Measurements from ENCODE around the gene IRAK3.
"Not testable (repeated sequence)": the region's sequence is repeated elsewhere in the genome, so short reads cannot be mapped to it uniquely, and the experiment has no call there.

The IRAK3 gene

GRCh38 chr12:66262737-66263136, 73.7 kb downstream of the IRAK3 start:
- no peak for DNase-seq (ENCODE audit: low spot score)

GRCh38 chr12:66268562-66268961, 79.5 kb downstream of the IRAK3 start:
- DNase-seq (ENCODE audit: low spot score) = no peak

GRCh38 chr12:66269142-66269541, 80.1 kb downstream of the IRAK3 start:
- DNase-seq (ENCODE audit: low spot score) = no peak

GRCh38 chr12:66269757-66270383, 80.9 kb downstream of the IRAK3 start:
- peak; percentile 64 for DNase-seq (ENCODE audit: low spot score)

- no peak for DNase-seq (ENCODE audit: low spot score)
Measured at GRCh38 chr12:66270613-66271012, 81.6 kb downstream of the IRAK3 start.

- DNase-seq (ENCODE audit: low spot score) = no peak
Measured at GRCh38 chr12:66272650-66273049, 83.6 kb downstream of the IRAK3 start.

GRCh38 chr12:66273147-66273546, 84.1 kb downstream of the IRAK3 start:
- DNase-seq (ENCODE audit: low spot score) = no peak

- DNase-seq (ENCODE audit: low spot score) = no peak
Measured at GRCh38 chr12:66275040-66275439, 86.0 kb downstream of the IRAK3 start.

- no peak for DNase-seq (ENCODE audit: low spot score)
Measured at GRCh38 chr12:66279123-66279712, 90.2 kb downstream of the IRAK3 start.

GRCh38 chr12:66280561-66280960, 91.5 kb downstream of the IRAK3 start:
- DNase-seq (ENCODE audit: low spot score) = no peak

GRCh38 chr12:66282244-66282643, 93.2 kb downstream of the IRAK3 start:
- DNase-seq (ENCODE audit: low spot score) = no peak

- DNase-seq (ENCODE audit: low spot score) = no peak
Measured at GRCh38 chr12:66287275-66287674, 98.3 kb downstream of the IRAK3 start.

GRCh38 chr12:66288121-66288520, 99.1 kb downstream of the IRAK3 start:
- DNase-seq (ENCODE audit: low spot score) = no peak

- no peak for DNase-seq (ENCODE audit: low spot score)
Measured at GRCh38 chr12:66289485-66289884, 100.5 kb downstream of the IRAK3 start.

- no peak for DNase-seq (ENCODE audit: low spot score)
Measured at GRCh38 chr12:66290716-66291200, 101.7 kb downstream of the IRAK3 start.

- DNase-seq (ENCODE audit: low spot score) = peak; percentile 47
Measured at GRCh38 chr12:66296176-66296683, 107.2 kb downstream of the IRAK3 start.

GRCh38 chr12:66297080-66297479, 108.1 kb downstream of the IRAK3 start:
- no peak for DNase-seq (ENCODE audit: low spot score)

GRCh38 chr12:66297923-66298322, 108.9 kb downstream of the IRAK3 start:
- DNase-seq (ENCODE audit: low spot score) = no peak

GRCh38 chr12:66301944-66302826, 113.2 kb downstream of the IRAK3 start, which contains the start of gene HELB:
Gene HELB, plus strand, starts transcription at chr12:66302493. Its CDS starts 111 bp downstream, at chr12:66302604.
- peak; percentile 99 for DNase-seq (ENCODE audit: low spot score)

GRCh38 chr12:66302827-66303169, 113.8 kb downstream of the IRAK3 start:
- DNase-seq (ENCODE audit: low spot score) = no peak

GRCh38 chr12:66303316-66303804, 114.3 kb downstream of the IRAK3 start:
- not testable (repeated sequence) for DNase-seq (ENCODE audit: low spot score)

All from RKO (cell line).